AG08396 (cell line): Measurements from ENCODE around the gene KCNN4.

Experiments used
- DNase-seq: peaks from one replicate; pipeline ENCODE4 v3.0.0; 2012; ENCODE audit warnings: low spot score, mixed read lengths

Gene KCNN4

DNA sequence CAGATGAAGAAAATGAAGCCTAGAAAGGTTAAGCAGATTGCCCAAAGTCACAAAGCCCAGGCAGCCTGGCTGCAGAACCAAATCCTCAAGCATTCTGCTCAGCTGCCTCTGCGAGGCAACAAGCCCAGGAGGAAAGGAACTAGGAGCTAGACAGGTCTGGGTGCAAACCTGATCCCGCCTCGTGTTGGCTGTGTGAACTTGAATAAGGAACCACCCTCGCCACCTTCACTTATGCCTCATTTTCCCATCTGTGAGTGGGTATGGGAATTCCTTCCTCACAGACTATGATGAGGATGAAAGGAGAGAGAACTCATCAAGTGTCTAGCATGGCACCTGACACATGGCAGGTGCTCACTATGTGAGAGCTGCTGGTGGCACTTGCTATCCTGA lies 32.6 kb downstream of the KCNN4 start:
- no peak for DNase-seq

DNA sequence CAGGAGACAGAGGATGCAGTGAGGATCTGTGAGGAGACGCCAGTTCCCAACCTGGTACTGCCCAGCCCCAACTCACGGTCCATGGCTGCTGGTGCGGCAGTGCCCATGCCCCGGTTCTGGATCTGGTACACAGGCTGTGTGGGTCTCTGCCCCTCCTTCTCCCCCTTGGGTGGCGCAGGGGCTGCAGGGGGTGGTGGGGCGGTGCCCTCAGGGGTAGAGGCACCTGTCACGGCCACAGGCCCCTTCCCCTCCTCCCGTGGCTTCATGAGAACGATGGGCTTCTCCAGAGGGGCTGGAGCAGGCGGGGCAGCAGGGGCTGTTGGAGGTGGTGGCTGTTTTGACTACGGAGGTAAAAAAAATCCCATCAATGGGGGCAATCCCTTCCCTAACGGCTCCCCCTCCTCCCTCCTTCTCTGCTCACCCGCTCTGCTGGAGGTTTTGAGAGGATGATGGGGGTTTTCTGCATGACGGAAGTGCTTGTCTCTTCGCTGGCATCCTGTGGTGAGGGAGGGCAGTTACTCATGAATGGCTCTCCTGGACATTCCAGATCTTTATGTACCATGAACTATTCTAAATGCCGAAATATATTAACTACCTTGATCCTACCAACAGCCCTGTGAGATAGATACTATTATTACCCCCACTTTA lies 33.1 kb downstream of the KCNN4 start:
- DNase-seq, result no peak

- DNase-seq, result peak; percentile 30
Observed at GRCh38 chr19:43743059-43743458, 37.7 kb downstream of the KCNN4 start.

GRCh38 chr19:43741075-43741825 lies 39.5 kb downstream of the KCNN4 start:
- DNase-seq, result no peak

DNA sequence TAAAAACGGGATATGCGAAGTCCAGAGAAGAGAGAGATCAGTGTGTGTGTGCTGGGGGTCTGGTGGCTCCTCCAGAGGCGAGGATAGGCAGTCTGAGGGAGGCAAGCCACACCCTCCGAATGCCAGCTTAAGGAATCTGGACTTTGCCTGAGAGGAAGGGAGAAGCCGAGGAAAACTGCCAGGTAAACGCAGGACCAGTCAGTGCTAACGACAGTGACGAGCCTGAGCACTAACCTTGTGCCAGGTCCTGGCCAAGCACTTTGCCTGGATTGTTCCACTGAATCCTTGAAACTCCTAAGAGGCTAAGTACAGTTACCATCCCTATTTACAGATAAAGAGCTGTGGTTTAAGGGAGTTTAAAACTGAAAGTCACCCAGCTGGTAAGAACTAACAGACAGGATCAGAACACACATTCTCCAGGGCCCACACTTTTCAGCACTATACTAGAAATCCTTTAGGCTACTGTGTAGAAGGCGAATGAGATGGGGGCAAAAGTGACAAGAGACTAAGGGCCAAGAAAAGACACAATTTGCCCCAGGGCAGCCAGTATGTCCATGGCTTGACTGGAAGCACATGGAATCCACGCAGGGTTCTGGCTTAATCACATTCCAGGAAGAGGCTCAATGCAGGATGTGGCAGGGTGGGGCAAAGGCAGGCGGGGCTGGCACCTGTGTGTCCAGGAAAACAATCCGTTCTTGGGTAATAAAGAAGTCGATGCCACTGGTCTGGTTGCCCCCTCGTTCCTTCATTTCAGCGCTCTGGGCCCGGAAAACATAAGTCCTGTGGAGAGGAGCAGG lies 41.1 kb downstream of the KCNN4 start:
- no peak for DNase-seq

DNA sequence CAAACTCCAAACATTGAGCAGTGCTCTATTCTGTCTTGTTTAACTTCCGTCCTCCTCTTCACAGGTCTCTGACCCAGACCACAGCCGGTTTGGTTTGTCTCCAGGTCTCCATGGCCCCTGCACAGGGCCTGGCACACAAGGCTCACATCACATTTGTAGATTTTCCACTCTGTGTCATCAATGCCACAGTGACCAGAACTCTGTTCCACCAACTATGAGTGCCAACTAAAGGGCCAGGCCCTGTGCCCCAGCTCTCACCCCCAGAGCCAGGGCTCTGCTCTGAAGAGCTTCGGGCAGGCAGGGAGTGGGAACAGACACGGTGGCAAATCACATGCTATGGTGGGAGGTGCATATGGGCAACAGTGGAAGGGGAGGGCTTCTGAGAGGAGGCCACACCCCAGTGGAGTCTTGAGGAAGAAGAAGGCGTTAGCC lies 42.0 kb downstream of the KCNN4 start:
- DNase-seq, result no peak

GRCh38 chr19:43735957-43736356 lies 44.8 kb downstream of the KCNN4 start:
- peak; percentile 78 for DNase-seq

DNA sequence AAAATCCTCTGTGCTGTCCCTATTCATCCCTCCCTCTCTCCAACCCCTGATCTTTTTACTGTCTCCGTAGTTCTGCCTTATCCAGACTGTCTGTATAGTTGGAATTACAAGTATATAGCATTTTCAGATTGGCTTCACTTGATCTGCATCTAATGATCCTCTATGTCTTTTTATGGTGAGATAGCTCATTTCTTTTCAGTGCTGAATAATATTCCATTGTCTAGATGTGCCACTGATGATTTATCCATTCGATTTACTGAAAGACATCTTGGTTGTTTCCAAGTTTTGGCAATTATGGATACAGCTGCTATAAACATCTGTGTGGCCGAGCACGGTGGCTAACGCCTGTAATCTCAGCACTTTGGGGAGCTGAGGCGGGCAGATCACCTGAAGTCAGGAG lies 45.8 kb downstream of the KCNN4 start:
- DNase-seq, result no peak

DNA sequence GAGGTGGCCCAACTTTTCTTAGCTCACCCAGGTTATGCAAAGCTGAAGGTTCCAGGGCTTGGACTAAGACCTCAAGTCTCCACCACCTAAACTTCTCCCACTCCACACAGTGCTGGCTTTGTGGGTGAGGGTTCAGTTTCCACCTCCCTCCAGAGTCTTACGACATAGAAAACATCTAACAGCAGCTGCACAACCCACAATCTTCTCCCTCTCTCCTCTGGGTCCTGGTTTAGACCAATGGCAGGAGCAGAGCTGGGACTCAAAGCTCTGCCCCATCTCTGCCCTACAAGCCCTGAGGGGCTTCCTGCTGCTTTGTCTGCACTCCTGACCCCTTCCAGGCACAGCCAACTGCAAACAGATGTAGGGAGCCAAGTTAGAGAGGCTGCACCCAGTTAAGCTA lies 48.9 kb downstream of the KCNN4 start:
- DNase-seq, result no peak

GRCh38 chr19:43731346-43731745 lies 49.4 kb downstream of the KCNN4 start:
- DNase-seq, result no peak

GRCh38 chr19:43729919-43730318 lies 50.9 kb downstream of the KCNN4 start:
- no peak for DNase-seq

DNA sequence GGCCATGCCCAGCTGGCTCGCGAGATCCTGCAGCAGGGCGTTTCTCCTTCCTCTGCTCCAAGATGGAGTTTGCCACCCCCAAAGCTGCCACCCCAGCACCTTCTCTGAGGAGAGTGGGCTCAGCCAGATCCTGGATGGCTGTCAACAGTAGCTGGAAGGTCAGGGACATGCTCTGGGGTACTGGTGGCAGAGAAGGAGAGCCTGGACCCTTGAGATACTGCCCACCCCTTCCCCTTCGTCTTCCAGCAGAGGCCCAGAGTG lies 53.2 kb downstream of the KCNN4 start:
- DNase-seq, result no peak

DNA sequence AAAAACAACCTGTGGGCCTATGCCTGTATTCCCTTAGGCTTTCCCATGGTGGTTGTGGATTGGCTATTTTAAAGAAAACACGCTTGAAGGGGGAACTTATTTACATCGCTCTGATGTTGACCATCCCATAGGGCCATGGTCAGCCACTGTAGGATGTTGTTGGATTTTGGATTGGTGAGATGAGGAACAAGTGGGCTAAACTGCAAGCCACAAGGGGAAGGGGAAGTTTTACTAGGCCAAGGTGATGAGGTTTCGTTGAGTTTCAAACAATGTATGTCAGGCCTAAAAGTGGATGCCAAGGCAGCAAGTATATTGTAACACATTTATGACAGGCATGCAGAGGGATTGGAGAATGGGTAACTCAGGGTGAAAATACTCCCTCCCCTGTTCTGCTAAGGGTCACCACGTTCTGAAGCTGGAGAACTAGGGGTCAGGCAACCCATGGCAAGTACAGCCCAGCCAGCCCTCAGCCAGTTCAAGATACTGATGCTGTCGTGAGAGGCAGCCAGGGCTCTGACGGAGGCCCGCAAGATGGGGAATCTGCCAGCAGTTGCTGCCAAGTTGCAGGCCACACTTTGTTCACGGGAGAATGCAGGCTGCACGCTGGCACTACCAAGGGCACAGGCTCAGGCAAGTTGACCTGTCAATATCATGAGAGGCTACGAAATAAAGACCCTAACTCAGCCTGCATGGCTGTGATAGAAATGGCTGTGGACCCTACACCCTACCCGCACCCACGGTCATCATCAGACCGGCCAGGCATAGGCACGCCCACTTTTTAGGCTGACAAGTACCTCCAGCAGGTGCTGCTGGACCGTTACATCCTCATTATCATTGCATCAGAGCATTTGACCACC lies 53.8 kb downstream of the KCNN4 start:
- peak; percentile 39 for DNase-seq

GRCh38 chr19:43725468-43725867 lies 55.3 kb downstream of the KCNN4 start:
- DNase-seq, result no peak

GRCh38 chr19:43724896-43725295 lies 55.9 kb downstream of the KCNN4 start:
- DNase-seq, result no peak

DNA sequence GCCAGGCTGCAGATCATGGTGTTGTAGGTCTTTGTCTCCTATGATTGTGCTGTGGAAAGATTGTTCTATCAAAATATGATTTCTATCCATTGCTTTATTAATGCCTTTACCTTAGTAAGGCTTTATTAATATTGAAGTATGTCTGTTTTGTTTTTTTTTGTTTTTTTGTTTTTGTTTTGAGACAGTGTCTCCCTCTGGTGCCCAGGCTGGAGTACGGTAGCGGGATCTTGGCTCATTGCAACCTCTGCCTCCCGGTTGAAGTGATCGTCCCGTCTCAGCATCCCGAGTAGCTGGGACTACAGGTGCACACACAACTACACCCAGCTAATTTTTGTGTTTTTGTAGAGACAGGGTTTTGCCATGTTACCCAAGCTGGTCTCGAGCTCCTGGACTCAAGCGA lies 57.2 kb downstream of the KCNN4 start:
- no peak for DNase-seq

- no peak for DNase-seq
Observed at GRCh38 chr19:43721469-43722048, 59.2 kb downstream of the KCNN4 start.

DNA sequence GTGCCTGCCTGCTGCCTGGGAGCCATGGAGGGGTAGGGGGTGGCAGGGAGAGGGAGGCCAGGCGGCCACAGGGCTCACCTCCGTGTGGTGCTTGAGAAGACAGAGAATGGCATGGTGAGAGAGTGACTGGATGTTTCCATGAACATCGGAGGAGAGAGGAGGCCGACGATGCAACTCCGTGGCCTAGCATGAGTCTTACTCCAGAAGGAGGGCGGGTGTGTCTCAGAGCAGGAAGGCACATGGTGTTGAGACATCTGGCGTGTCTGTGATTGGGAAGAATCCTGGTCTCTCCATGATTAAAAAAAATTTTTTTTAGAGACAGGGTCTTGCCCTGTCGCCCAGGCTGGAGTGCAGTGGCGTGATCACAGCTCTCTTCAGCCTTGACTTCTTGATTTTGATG lies 59.8 kb downstream of the KCNN4 start:
- DNase-seq, result no peak

DNA sequence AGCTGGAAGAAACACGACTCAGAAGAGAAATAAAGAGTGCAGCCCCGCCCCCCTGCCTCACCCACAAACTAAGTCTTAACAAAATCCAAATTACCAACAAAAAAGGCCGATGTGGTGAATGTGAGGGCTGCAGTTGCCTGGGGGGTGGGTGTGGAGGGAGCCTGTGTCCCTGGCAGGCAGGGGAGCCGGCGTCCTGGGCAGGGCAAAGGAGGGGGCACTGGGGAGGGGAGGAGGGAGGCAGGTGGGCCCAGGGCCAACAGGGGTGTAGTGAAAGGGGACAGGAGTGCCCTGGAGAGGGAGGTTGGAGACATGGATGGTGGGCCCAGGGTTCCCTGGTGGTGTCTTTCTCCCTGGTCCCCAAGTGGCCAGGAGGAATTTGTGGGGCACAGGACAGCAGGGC lies 60.9 kb downstream of the KCNN4 start:
- DNase-seq, result no peak

GRCh38 chr19:43719378-43719868 lies 61.4 kb downstream of the KCNN4 start:
- DNase-seq, result no peak

DNA sequence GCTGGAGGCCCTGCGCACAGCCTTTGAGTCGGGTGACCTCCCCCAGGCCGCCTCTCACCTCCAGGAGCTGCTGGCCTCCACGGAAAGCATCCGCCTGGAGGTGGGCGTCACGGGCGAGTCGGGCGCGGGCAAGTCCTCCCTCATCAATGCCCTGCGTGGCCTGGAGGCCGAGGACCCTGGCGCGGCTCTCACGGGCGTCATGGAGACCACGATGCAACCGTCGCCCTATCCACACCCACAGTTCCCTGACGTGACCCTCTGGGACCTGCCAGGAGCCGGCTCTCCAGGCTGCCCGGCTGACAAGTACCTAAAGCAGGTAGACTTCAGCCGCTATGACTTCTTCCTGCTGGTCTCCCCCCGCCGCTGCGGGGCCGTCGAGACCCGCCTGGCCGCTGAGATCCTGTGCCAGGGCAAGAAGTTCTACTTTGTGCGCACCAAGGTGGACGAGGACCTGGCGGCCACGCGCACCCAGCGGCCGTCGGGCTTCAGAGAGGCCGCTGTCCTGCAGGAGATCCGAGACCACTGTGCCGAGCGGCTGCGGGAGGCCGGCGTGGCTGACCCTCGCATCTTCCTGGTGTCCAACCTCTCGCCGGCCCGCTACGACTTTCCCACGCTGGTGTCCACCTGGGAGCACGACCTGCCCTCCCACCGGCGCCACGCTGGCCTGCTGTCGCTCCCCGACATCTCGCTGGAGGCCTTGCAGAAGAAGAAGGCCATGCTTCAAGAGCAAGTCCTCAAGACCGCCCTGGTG lies 62.0 kb downstream of the KCNN4 start:
- no peak for DNase-seq
